ENCODE measurements around the gene CHN1.

CHN1 gene

GRCh38 chr2:175004980-175005732 is at the start of gene CHN1:
CHN1 (minus strand) TSS chr2:175005381; CDS start chr2:175004912, 469 bp downstream.
- no peak for DNase-seq (ENCODE audit: low spot score)

- no peak for DNase-seq (ENCODE audit: low spot score)
Observed at GRCh38 chr2:175054340-175054739, 49.2 kb upstream of the CHN1 start.

- no peak for DNase-seq (ENCODE audit: low spot score)
Observed at GRCh38 chr2:175049661-175050060, 44.5 kb upstream of the CHN1 start.

- no peak for DNase-seq (ENCODE audit: low spot score)
Observed at GRCh38 chr2:175048275-175048674, 43.1 kb upstream of the CHN1 start.

- no peak for DNase-seq (ENCODE audit: low spot score)
Observed at GRCh38 chr2:175039490-175039889, 34.3 kb upstream of the CHN1 start.

- DNase-seq (ENCODE audit: low spot score): no peak
Observed at GRCh38 chr2:175039031-175039430, 33.9 kb upstream of the CHN1 start.

- no peak for DNase-seq (ENCODE audit: low spot score)
Observed at GRCh38 chr2:175037941-175038340, 32.8 kb upstream of the CHN1 start.

GRCh38 chr2:175036582-175037018 is 31.4 kb upstream of the CHN1 start:
- peak; percentile 58 for DNase-seq (ENCODE audit: low spot score)

- no peak for DNase-seq (ENCODE audit: low spot score)
Observed at GRCh38 chr2:175035806-175036205, 30.6 kb upstream of the CHN1 start.

- DNase-seq (ENCODE audit: low spot score): no peak
Observed at GRCh38 chr2:175034716-175035115, 29.5 kb upstream of the CHN1 start.

GRCh38 chr2:175030380-175031271 is 25.4 kb upstream of the CHN1 start:
- peak; percentile 65 for DNase-seq (ENCODE audit: low spot score)

- no peak for DNase-seq (ENCODE audit: low spot score)
Observed at GRCh38 chr2:175027755-175028154, 22.6 kb upstream of the CHN1 start.

- no peak for DNase-seq (ENCODE audit: low spot score)
Observed at GRCh38 chr2:175026385-175026784, 21.2 kb upstream of the CHN1 start.

GRCh38 chr2:175025946-175026345 is 20.8 kb upstream of the CHN1 start:
- DNase-seq (ENCODE audit: low spot score): no peak

- no peak for DNase-seq (ENCODE audit: low spot score)
Observed at GRCh38 chr2:175025233-175025632, 20.1 kb upstream of the CHN1 start.

- no peak for DNase-seq (ENCODE audit: low spot score)
Observed at GRCh38 chr2:175022923-175023322, 17.7 kb upstream of the CHN1 start.

- DNase-seq (ENCODE audit: low spot score): no peak
Observed at GRCh38 chr2:175019566-175020327, 14.6 kb upstream of the CHN1 start.

- no peak for DNase-seq (ENCODE audit: low spot score)
Observed at GRCh38 chr2:175017618-175018414, 12.6 kb upstream of the CHN1 start.

- no peak for DNase-seq (ENCODE audit: low spot score)
Observed at GRCh38 chr2:175015340-175015739, 10.2 kb upstream of the CHN1 start.

- DNase-seq (ENCODE audit: low spot score): no peak
Observed at GRCh38 chr2:175012516-175012915, 7.3 kb upstream of the CHN1 start.

GRCh38 chr2:175011505-175011904 is 6.3 kb upstream of the CHN1 start:
- DNase-seq (ENCODE audit: low spot score): no peak

GRCh38 chr2:175010848-175011254 is 5.7 kb upstream of the CHN1 start:
- DNase-seq (ENCODE audit: low spot score): no peak
